HG03354 (cell line): ENCODE results near the gene ANKMY1.
A peak's percentile ranks its signal among the peaks of the same experiment; 100 is the strongest.
"Not testable (repeated sequence)": the region's sequence is repeated elsewhere in the genome, so short reads cannot be mapped to it uniquely, and the experiment has no call there.

Source experiments
- ATAC-seq: cut with Tn5 transposase; IDR thresholded peaks from one replicate; pipeline ENCODE4 v1.9.1; 2021; ENCODE audit warnings: mild to moderate bottlenecking; ENCODE audit not compliant: unreplicated experiment, poor library complexity, severe bottlenecking

ANKMY1 gene

DNA sequence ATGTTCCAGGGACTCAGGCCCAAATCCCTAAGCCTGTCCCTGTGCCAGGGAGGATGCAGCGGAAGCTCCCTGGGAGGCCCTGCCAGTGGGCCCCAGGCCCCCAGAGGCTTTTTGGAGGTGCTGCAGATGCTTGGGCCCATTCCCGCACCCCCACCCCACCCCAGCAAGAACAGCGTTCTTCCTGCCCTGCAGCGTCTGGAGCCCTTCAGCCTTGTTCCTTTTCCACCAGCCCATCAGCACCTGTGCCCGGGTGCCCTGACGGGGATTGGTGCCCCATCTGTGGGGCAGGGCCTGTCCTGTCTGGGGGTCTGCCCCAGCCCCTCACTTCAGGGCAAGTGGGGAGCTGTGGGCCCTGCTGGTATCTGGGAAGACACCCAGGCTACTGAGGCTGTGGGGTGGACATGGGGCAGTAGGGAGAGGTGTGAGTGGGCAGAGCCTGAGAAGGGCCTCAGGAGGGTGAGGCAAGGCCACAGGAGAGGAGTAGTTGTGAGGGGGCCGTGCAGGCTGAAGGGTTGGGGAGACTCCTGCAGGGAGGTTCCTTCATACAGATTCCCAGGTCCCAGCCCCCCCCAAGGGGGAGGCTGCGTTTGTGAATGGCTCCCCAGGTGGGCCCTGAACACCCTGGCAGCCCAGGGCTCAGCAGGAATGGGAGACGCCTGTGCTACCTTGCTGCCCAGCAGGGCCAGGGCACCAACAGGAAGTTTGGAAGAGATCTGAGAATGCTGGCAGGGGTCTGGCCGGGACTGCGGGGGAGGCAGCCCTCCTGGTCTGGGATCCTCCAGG lies 12.9 kb upstream of the ANKMY1 start:
- ATAC-seq, result no peak

GRCh38 chr2:240569998-240570530 lies 12.3 kb upstream of the ANKMY1 start:
- ATAC-seq, result no peak

DNA sequence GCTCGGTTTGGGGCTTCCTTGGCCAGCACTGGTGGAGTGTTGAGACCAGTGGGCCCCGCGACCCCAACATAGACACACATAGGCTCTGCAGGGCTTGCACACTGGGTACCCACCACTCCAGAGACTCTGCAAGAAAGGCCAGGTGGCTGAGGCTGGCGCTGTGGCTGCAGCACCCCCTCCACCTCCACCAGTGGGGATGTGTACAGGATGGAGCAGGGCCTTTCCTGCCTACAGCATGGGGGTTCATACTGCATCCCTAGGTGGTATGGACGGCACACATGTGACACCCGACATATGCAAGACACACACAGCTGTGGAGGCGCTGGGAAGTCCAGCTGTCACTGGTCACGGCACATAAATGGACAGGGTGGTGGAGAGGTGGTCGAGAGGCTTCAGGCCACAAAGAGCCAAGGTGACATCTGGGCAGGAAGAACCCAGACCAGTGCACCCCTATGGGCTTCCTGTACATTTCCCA lies 11.8 kb upstream of the ANKMY1 start:
- no peak for ATAC-seq

GRCh38 chr2:240568678-240569522 lies 11.1 kb upstream of the ANKMY1 start:
- ATAC-seq, result peak; percentile 34

GRCh38 chr2:240567872-240568677 lies 10.3 kb upstream of the ANKMY1 start, which contains the start of gene RNPEPL1:
RNPEPL1 (plus strand) TSS chr2:240568484; CDS start chr2:240568587, 103 bp downstream.
- ATAC-seq, result peak; percentile 43

GRCh38 chr2:240567137-240567871 lies 9.5 kb upstream of the ANKMY1 start:
- ATAC-seq, result no peak

DNA sequence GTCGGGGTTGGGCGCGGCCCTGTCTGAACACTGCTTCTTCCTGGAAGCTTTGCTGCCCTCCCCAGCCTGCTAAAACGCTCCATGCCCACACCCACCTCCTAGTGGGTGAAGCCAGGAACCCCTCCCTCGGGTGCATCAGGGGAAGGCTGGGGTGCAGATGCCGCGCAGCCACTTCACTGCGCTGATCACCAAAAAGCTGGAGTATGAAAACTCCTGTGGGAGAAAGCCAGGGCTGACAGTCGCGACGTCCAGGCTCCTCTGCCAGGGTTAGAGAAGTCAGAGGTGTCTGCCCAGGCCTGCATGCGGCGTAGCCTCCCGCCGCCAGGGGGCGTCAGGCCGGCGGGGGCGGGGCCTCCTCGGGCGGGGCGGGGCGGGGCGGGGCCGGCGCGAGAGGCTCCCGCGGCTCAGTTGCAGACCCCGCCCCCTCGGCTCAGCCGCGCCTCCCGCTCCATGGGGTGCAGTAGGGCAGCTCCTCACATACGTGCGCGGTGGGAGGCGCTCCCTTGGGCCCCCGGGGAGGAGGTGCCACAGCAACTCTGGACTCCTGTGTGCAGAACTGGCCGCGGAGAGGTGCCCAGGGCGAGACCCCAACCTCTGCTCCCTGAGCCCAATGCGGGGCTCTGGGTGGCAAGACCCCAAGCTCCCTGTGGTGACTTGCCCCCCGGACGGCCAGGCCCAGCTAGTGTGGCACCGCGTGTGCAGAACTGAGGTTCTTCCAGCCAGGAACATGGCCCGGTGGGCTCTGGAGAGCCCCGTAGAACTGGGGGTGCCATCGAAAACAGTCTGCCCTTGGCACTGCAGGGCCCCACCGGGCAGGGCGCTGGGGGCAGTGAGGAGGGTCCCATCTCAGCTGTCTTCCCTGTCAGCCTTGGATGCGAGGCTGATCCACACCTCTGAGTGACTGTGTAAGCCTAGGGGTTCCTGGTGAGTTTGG lies 8.7 kb upstream of the ANKMY1 start:
- peak; percentile 43 for ATAC-seq

DNA sequence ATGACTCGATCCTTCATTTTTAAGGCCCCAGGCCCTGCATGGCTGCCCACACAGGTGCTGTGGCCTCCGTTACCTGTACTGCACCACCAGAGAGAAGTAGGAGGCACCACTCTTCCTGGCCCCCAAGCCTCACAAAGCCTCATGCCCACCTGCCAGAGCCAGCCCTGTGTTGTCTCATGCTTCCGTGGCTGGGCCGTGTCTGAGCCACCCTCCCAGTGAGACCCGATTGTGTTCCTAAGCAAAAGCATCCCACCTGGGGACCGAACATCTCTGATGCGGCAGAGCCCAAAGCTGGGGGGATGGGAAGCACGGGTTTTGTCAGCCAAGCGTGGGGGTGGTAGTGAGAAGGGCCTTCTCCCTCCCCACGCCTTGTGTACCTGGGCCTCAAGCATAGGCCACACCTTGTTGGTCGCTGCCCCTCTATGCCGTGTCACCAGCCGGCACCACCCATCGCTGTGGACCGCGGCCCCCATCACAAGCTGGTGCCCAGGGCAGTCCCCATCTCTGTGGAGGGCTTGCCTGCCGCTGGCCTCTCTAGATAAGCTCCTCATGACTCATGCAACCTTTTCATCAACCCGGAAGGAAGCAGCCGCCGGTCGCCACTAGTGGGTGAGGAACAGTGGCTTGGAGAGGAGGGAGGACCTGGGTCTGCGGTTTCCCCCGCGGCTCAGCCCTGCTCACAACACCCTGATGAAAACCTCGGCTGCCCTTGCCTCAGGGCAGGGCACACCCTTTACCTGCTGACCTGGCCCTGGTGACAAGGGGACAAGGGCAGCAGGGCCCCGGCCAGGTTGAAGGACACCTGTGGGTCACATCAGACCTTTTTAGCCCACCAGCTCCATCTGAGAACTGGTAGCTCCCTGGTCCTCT lies 7.8 kb upstream of the ANKMY1 start:
- ATAC-seq, result peak; percentile 24

DNA sequence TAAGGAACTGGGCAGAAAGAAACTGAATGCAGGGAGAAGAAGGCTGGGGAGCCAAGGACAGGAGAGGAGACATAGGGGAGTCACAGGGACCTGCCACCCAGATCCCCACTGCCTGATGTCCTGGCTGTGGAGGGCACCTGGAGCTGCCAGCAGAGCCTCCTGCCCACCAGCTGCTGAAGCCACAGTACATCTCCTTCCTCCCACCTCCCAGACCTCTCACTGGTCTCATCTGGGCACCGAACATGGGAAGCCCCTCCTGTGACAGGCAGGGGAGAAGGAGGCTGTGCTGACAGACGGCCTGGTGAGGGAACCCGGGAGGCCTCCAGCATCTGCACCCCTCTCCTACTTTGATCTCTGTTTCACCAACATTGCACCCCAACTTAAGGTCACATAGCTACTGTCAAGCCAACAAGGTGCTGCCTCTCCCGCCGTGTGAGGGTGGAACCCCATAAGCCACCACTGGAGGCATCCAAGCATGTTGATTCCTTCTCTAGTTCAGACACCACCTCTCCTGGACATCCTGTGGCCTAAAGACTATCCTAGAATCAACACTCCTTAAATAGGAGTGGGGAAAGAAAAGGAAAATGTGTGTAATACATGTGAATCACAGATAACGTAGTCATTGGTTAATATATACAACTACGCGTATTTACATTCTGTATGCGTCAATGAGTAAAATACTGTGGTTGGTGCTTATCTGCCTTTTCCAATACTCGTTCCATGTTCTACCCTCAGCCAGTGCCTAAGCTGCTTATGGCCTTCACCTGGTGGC lies 7.0 kb upstream of the ANKMY1 start:
- ATAC-seq, result no peak

DNA sequence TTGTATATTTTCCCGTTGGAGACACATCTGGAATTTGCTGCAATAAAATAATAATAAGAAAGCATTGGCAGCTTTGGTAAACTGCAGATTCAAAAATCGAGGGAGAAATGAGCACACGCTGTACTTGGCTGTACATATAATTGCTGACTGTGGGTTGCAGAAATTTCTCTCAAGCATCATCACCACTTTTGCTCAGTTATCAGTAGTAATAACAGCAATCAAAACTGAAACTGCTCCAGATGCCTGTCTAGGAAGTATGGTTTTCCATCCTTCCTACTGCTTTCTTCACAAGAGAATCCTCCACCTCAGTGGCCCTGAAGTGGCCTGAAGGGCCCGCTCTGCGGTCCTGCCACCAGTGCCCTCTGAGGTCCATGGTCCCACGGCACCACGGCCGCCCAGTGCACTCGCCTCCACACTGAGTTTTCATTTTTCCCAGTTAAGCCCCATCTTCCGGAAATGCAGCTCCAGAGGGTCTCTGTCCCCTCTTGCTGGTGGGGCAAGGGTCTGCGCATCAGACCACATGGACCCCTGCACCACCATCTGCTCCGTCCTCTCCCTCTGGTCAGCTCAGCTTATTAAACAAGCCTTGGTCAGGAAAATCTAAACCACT lies 6.3 kb upstream of the ANKMY1 start:
- no peak for ATAC-seq

GRCh38 chr2:240563231-240563630 lies 5.4 kb upstream of the ANKMY1 start:
- not testable (repeated sequence) for ATAC-seq

DNA sequence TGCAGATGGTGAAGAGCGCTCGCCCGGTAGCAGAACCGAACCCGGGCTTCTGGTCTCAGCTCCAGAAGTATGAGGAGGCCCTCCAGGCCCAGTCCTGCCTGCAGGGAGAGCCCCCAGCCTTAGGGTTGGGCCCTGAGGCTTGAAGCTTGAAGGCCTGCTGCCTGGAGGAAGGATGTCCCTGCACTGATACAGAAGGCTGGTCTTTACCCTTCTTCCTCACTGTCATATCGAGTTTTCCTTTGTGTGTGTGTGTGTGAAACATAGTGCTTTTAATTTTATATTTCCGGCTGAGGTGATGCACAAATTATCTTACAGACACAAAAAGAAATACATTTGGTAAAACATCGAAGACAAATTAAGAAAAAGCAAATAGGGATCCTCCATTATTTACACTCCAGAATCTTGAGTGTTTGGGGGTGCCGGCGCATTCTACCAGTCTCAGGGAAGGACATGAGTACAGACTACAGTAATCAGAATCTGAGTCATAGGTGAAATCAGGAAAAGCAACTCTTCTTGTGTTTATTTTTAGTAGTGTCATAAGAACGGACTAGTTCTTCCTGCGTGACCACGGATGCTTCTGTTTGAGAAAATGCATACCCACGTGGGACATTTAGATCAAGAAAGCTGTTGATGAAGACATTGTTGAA lies 3.7 kb upstream of the ANKMY1 start:
- ATAC-seq, result peak; percentile 3

DNA sequence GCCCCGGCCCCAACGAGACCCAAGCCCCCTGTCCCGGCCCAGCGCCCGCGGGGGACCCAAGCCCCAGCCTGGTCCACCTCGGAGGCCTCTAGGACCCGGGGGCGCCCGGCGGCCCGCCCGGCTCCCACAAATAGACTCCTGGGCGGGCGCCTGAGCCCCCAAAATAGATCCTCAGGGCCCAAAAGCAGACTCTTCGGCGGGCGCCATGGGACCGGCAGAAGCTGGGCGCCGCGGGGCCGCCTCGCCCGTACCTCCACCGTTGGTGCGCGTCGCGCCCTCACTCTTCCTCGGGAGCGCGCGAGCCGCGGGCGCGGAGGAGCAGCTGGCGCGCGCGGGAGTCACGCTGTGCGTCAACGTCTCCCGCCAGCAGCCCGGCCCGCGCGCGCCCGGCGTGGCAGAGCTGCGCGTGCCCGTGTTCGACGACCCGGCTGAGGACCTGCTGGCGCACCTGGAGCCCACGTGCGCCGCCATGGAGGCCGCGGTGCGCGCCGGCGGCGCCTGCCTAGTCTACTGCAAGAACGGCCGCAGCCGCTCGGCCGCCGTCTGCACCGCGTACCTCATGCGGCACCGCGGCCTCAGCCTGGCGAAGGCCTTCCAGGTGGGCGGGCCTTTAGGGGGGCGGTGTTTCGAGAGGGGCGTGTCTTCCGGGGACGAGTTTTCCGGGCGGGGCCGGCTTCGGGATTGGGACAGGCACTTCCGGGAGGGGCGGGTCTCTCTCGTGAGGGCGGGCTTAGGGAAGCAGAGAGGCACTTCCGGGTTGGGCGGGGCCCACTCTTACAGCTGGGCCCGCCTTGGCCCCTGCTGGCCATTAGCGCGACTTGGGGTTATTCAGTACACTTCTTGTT lies 2.9 kb upstream of the ANKMY1 start:
- peak; percentile 64 for ATAC-seq

GRCh38 chr2:240560084-240560479 lies 2.3 kb upstream of the ANKMY1 start, which contains the start of gene DUSP28:
DUSP28 (plus strand) TSS chr2:240560357; CDS start chr2:240560685, 328 bp downstream.
- peak; percentile 68 for ATAC-seq
